Gastrocnemius medialis (tissue), 4 donors: ENCODE data around the gene PDS5A. TPM values are rescaled to one million over a fixed set of nuclear protein-coding genes. Genes with fewer than 3 reads are reported as not detected.
A peak's percentile ranks its signal among the peaks of the same experiment; 100 is the strongest.
"Not testable (repeated sequence)": the region's sequence is repeated elsewhere in the genome, so short reads cannot be mapped to it uniquely, and the experiment has no call there.

Source experiments
- ATAC-seq, 2 donors: fragments of 150-250 bp; one replicate each; pipeline ENCODE4 v1.9.1; 2016
- DNase-seq, 2 donors: peaks; one replicate each; pipeline ENCODE4 v3.0.0-alpha.2; 2019
- H3K27ac ChIP-seq, 4 donors: fragments of 200-600 bp; sonication (generic); 1 replicate in 1 of 4; 2 replicates in 3 of 4; pipeline ENCODE4 v1.5.1; 2016 to 2018; ENCODE audit warnings: mild to moderate bottlenecking in 2 of 4, moderate library complexity in 1 of 4
- H3K27me3 ChIP-seq, 3 donors: fragments of 200-600 bp; sonication (generic) in 2 of 3; 1 replicate in 1 of 3; 2 replicates in 2 of 3; pipeline versions ENCODE4 v1.5.1 to v1.6.0; 2016 to 2019; ENCODE audit warnings: mild to moderate bottlenecking in 1 of 3, moderate library complexity in 1 of 3
- H3K36me3 ChIP-seq, 2 donors: fragments of 200-600 bp; sonication (generic) in 1 of 2; one replicate each; pipeline ENCODE4 v1.5.1; 2017 to 2018
- H3K4me1 ChIP-seq, 2 donors: fragments of 200-600 bp; sonication (generic) in 1 of 2; one replicate each; pipeline ENCODE4 v1.5.1; 2016 to 2017; ENCODE audit warnings: mild to moderate bottlenecking in 2 of 2
- H3K4me3 ChIP-seq, 4 donors: fragments of 200-600 bp; sonication (generic) in 3 of 4; 1 replicate in 1 of 4; 2 replicates in 3 of 4; pipeline ENCODE4 v1.5.1; 2016 to 2019; ENCODE audit warnings: mild to moderate bottlenecking in 2 of 4
- H3K9me3 ChIP-seq, 3 donors: fragments of 200-600 bp; sonication (generic) in 2 of 3; 1 replicate in 1 of 3; 2 replicates in 2 of 3; pipeline ENCODE4 v1.5.1; 2016 to 2019
- CTCF ChIP-seq, 5 experiments: fragments of 450-650 bp in 3 of 5; fragments of 200-600 bp in 2 of 5; sonication (generic) in 2 of 5; IDR thresholded peaks in 4 of 5; conservative IDR thresholded peaks in 1 of 5; 1 replicate in 4 of 5; 2 replicates in 1 of 5; pipeline ENCODE4 v1.5.1; 2016 to 2019; ENCODE audit warnings: antibody characterized with exemption in 5 of 5, mild to moderate bottlenecking in 3 of 5, moderate library complexity in 3 of 5
- POLR2A ChIP-seq, 2 donors: fragments of 450-650 bp; IDR thresholded peaks; one replicate each; pipeline ENCODE4 v1.6.1; 2017; ENCODE audit warnings: antibody characterized with exemption in 2 of 2, mild to moderate bottlenecking in 2 of 2, moderate library complexity in 2 of 2
- in situ Hi-C, 4 donors: fragments of 200-750 bp; cut with MboI; loops; one replicate each; pipeline versions ENCODE4 v1.15.0 to v1.8.0; 2017; ENCODE audit warnings: low sequenced_read_pairs in 4 of 4
- intact Hi-C: fragments of 100-400 bp; cut with DNase I; formaldehyde crosslinking; loops from one replicate; pipeline ENCODE4 v1.15.1; 2023; ENCODE audit warnings: low total_unique reads
- total RNA-seq, 4 donors: library from RNA; depleted of rRNA; stranded (reverse); fragments of >200 nt; gene quantifications; one replicate each; pipeline versions ENCODE4 v1.1.0 to v1.2.3, GENCODE V29; 2016

Gene PDS5A
- total RNA-seq, 4 donors from 2014 or later, result 28.3 to 40.6 (median 36.7) TPM

GRCh38 chr4:39840027-39840426 is 137.7 kb downstream of the PDS5A start:
- DNase-seq, result no peak
- no peaks in the 10 kb centered on the region for H3K4me1 ChIP-seq
- no peaks in the 10 kb centered on the region for H3K9me3 ChIP-seq
- no peak overlapping the region for H3K27ac ChIP-seq
- no peak for ATAC-seq
- peaks cover 4 to 87% of the 10 kb centered on the region in 2 donors for H3K36me3 ChIP-seq
- intact Hi-C loops (no loop called here), in situ Hi-C loops (no loop called here)
- no peaks in the 10 kb centered on the region for H3K27me3 ChIP-seq
- TF ChIP-seq POLR2A (IDR thresholded peaks at IDR 0.05), result no peak
- no peak for TF ChIP-seq CTCF (IDR thresholded peaks at IDR 0.05 in 4 of 5, conservative IDR thresholded peaks at IDR 0.05 in 1 of 5)
- no peak overlapping the region for H3K4me3 ChIP-seq

GRCh38 chr4:39838431-39838830 is 139.3 kb downstream of the PDS5A start:
- H3K4me1 ChIP-seq, H3K9me3 ChIP-seq, intact Hi-C loops, ATAC-seq, H3K4me3 ChIP-seq, in situ Hi-C loops, H3K27me3 ChIP-seq, DNase-seq, H3K27ac ChIP-seq: not testable (repeated sequence)
- peaks cover 4 to 83% of the 10 kb centered on the region in 2 donors for H3K36me3 ChIP-seq

GRCh38 chr4:39834269-39834668 is 143.4 kb downstream of the PDS5A start:
- H3K27ac ChIP-seq, result no peak overlapping the region
- intact Hi-C loops, result no loop called here

GRCh38 chr4:39825741-39826231 is 151.9 kb downstream of the PDS5A start:
- ATAC-seq (peak in 1 of 2 donors; percentile 47), DNase-seq (no peak)
- H3K9me3 ChIP-seq, result no peaks in the 10 kb centered on the region
- intact Hi-C loops (no loop called here), in situ Hi-C loops (no loop called here)
- H3K4me3 ChIP-seq, result no peak overlapping the region
- H3K27ac ChIP-seq, result no peak overlapping the region
- TF ChIP-seq CTCF (IDR thresholded peaks at IDR 0.05 in 4 of 5, conservative IDR thresholded peaks at IDR 0.05 in 1 of 5) (no peak), POLR2A (IDR thresholded peaks at IDR 0.05) (no peak)
- no peaks in the 10 kb centered on the region for H3K4me1 ChIP-seq
- no peaks in the 10 kb centered on the region for H3K27me3 ChIP-seq
- peaks cover 0 to 27% of the 10 kb centered on the region in 2 donors for H3K36me3 ChIP-seq

More at GRCh38 chr4:39834269-39834668, 143.4 kb downstream of the PDS5A start:
- Histone ChIP-seq H3K9me3 (no peaks in the 10 kb centered on the region), H3K36me3 (peaks cover 0 to 72% of the 10 kb centered on the region in 2 donors), H3K4me3 (no peak overlapping the region), H3K4me1 (no peaks in the 10 kb centered on the region), H3K27me3 (no peaks in the 10 kb centered on the region)
- TF ChIP-seq CTCF (IDR thresholded peaks at IDR 0.05 in 4 of 5, conservative IDR thresholded peaks at IDR 0.05 in 1 of 5) (no peak), POLR2A (IDR thresholded peaks at IDR 0.05) (no peak)
- DNase-seq, result no peak
- in situ Hi-C loops, result no loop called here
- ATAC-seq, result no peak

GRCh38 chr4:39825090-39825489 is 152.6 kb downstream of the PDS5A start:
- H3K9me3 ChIP-seq, result no peaks in the 10 kb centered on the region
- H3K27ac ChIP-seq, result no peak overlapping the region
- ATAC-seq (no peak), DNase-seq (no peak)
- no peak for TF ChIP-seq CTCF (IDR thresholded peaks at IDR 0.05 in 4 of 5, conservative IDR thresholded peaks at IDR 0.05 in 1 of 5)
- TF ChIP-seq POLR2A (IDR thresholded peaks at IDR 0.05), result no peak
- no peaks in the 10 kb centered on the region for H3K27me3 ChIP-seq
- no peak overlapping the region for H3K4me3 ChIP-seq
- peaks cover 0 to 20% of the 10 kb centered on the region in 2 donors for H3K36me3 ChIP-seq
- intact Hi-C loops (no loop called here), in situ Hi-C loops (no loop called here)
- no peaks in the 10 kb centered on the region for H3K4me1 ChIP-seq
